Measurements from ENCODE around the gene TRIM73.
"Not testable (repeated sequence)": the region's sequence is repeated elsewhere in the genome, so short reads cannot be mapped to it uniquely, and the experiment has no call there.

Gene TRIM73

GRCh38 chr7:75403455-75404443 is 8.3 kb downstream of the TRIM73 start:
- H3K36me3 ChIP-seq (ENCODE audit: control insufficient read depth, insufficient read depth, low read length); H3K4me1 ChIP-seq (ENCODE audit: control insufficient read depth, insufficient read depth, low read length); H3K27me3 ChIP-seq (ENCODE audit: control insufficient read depth, insufficient read depth, low read length); H3K27ac ChIP-seq (ENCODE audit: low read depth, low read length); H3K4me3 ChIP-seq (ENCODE audit: low read length); H3K9ac ChIP-seq (ENCODE audit: low read length): not testable (repeated sequence)

GRCh38 chr7:75404663-75405062 is 9.2 kb downstream of the TRIM73 start:
- H3K4me1 ChIP-seq (ENCODE audit: control insufficient read depth, insufficient read depth, low read length); H3K4me3 ChIP-seq (ENCODE audit: low read length); H3K9ac ChIP-seq (ENCODE audit: low read length); H3K27me3 ChIP-seq (ENCODE audit: control insufficient read depth, insufficient read depth, low read length); H3K27ac ChIP-seq (ENCODE audit: low read depth, low read length); H3K36me3 ChIP-seq (ENCODE audit: control insufficient read depth, insufficient read depth, low read length): not testable (repeated sequence)

GRCh38 chr7:75409880-75410822 is 14.7 kb downstream of the TRIM73 start:
- not testable (repeated sequence) for H3K36me3 ChIP-seq (ENCODE audit: control insufficient read depth, insufficient read depth, low read length); H3K27ac ChIP-seq (ENCODE audit: low read depth, low read length); H3K27me3 ChIP-seq (ENCODE audit: control insufficient read depth, insufficient read depth, low read length); H3K4me1 ChIP-seq (ENCODE audit: control insufficient read depth, insufficient read depth, low read length); H3K4me3 ChIP-seq (ENCODE audit: low read length); H3K9ac ChIP-seq (ENCODE audit: low read length)

- H3K36me3 ChIP-seq (ENCODE audit: control insufficient read depth, insufficient read depth, low read length); H3K4me1 ChIP-seq (ENCODE audit: control insufficient read depth, insufficient read depth, low read length); H3K4me3 ChIP-seq (ENCODE audit: low read length): not testable (repeated sequence)
Measured at GRCh38 chr7:75410823-75411173, 15.4 kb downstream of the TRIM73 start.

GRCh38 chr7:75414204-75414603 is 18.8 kb downstream of the TRIM73 start:
- H3K4me3 ChIP-seq (ENCODE audit: low read length); H3K27me3 ChIP-seq (ENCODE audit: control insufficient read depth, insufficient read depth, low read length); H3K9ac ChIP-seq (ENCODE audit: low read length); H3K27ac ChIP-seq (ENCODE audit: low read depth, low read length); H3K36me3 ChIP-seq (ENCODE audit: control insufficient read depth, insufficient read depth, low read length); H3K4me1 ChIP-seq (ENCODE audit: control insufficient read depth, insufficient read depth, low read length): not testable (repeated sequence)

More at GRCh38 chr7:75410823-75411173, 15.4 kb downstream of the TRIM73 start:
- not testable (repeated sequence) for H3K27me3 ChIP-seq (ENCODE audit: control insufficient read depth, insufficient read depth, low read length); H3K27ac ChIP-seq (ENCODE audit: low read depth, low read length); H3K9ac ChIP-seq (ENCODE audit: low read length)

DNA sequence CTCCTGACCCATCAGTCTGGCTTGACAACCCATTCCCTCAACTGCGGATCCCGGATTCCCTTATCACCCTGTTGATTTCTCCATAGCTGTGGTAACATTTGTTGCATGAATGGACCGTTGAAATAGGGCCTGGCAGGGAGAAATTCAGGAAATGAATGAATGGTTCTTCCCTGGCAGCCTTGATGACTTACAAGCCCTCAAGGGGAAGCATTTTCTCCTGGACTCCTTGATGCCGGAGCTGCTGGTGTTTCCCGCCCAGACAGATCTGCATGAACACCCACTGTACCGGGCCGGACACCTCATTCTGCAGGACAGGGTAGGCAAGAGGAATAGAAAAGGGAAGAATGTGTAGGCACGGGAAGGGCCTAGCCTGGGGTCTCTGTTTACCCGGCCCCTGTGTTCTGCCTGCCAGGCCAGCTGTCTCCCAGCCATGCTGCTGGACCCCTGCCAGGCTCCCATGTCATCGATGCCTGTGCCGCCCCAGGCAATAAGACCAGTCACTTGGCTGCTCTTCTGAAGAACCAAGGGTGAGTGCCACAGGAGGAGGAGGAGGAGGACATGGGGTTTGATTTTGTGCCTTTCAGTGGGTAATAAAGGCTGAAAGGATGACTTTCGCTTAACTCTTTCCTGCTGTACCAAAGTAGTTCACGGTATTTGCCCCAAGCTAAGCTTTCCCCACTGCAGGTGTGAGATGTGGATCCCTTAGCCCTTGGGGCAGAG is 19.4 kb downstream of the TRIM73 start:
- not testable (repeated sequence) for H3K27ac ChIP-seq (ENCODE audit: low read depth, low read length); H3K4me1 ChIP-seq (ENCODE audit: control insufficient read depth, insufficient read depth, low read length)

GRCh38 chr7:75415428-75415817 is 20.0 kb downstream of the TRIM73 start:
- not testable (repeated sequence) for H3K4me3 ChIP-seq (ENCODE audit: low read length); H3K27ac ChIP-seq (ENCODE audit: low read depth, low read length); H3K4me1 ChIP-seq (ENCODE audit: control insufficient read depth, insufficient read depth, low read length); H3K9ac ChIP-seq (ENCODE audit: low read length); H3K36me3 ChIP-seq (ENCODE audit: control insufficient read depth, insufficient read depth, low read length); H3K27me3 ChIP-seq (ENCODE audit: control insufficient read depth, insufficient read depth, low read length)

More for the DNA sequence above, 19.4 kb downstream of the TRIM73 start:
- H3K27me3 ChIP-seq (ENCODE audit: control insufficient read depth, insufficient read depth, low read length); H3K4me3 ChIP-seq (ENCODE audit: low read length); H3K36me3 ChIP-seq (ENCODE audit: control insufficient read depth, insufficient read depth, low read length); H3K9ac ChIP-seq (ENCODE audit: low read length): not testable (repeated sequence)

DNA sequence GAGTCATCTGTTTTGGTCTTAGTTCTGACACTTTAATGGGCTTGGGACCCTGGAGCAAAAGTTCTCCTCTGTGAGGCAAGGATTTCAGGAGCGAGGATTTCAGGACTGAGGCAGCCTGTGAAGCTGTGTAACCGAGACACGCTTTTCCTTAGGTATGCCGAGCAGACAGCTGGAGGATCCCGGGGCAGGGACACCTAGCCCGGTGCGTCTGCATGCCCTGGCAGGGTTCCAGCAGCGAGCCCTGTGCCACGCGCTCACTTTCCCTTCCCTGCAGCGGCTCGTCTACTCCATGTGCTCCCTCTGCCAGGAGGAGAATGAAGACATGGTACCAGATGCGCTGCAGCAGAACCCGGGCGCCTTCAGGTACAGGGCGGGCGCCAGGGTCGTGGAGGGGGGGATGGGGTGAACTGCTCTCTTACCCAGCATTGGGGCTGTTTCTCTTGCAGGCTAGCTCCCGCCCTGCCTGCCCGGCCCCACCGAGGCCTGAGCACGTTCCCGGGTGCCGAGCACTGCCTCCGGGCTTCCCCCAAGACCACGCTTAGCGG is 20.5 kb downstream of the TRIM73 start:
- not testable (repeated sequence) for H3K9ac ChIP-seq (ENCODE audit: low read length); H3K4me3 ChIP-seq (ENCODE audit: low read length); H3K4me1 ChIP-seq (ENCODE audit: control insufficient read depth, insufficient read depth, low read length); H3K36me3 ChIP-seq (ENCODE audit: control insufficient read depth, insufficient read depth, low read length); H3K27me3 ChIP-seq (ENCODE audit: control insufficient read depth, insufficient read depth, low read length); H3K27ac ChIP-seq (ENCODE audit: low read depth, low read length)

GRCh38 chr7:75416787-75417186 is 21.4 kb downstream of the TRIM73 start:
- not testable (repeated sequence) for H3K4me3 ChIP-seq (ENCODE audit: low read length); H3K36me3 ChIP-seq (ENCODE audit: control insufficient read depth, insufficient read depth, low read length); H3K27me3 ChIP-seq (ENCODE audit: control insufficient read depth, insufficient read depth, low read length); H3K4me1 ChIP-seq (ENCODE audit: control insufficient read depth, insufficient read depth, low read length); H3K9ac ChIP-seq (ENCODE audit: low read length); H3K27ac ChIP-seq (ENCODE audit: low read depth, low read length)

DNA sequence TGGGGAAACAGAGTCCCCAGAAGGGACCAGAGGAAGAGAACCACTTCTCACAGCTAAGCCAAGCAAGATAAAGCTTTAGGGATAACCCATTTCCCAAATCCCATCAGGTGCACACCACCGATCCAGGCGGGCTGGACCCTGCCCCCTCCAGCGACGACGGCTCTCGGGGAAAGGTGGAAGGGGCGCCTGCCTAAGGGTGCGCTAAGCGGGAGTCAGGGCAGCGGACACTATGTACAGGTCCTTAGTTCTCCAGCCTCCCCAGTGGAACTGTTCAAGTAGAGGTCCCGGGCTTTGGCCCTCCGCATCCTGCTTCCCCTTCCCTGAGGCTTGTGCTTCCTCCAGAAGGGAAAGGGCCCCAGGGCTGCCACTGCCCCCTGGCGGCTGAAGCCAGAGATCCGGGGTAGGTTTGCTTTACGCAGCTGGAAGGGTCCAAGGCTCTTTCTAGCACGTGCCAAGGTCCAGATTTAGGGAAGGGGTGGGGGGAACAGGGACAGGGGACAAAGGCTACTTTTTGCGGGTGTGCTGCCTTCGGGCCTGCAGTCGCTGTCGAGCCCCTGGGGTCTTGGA is 22.9 kb downstream of the TRIM73 start:
- H3K9ac ChIP-seq (ENCODE audit: low read length); H3K36me3 ChIP-seq (ENCODE audit: control insufficient read depth, insufficient read depth, low read length); H3K4me3 ChIP-seq (ENCODE audit: low read length); H3K4me1 ChIP-seq (ENCODE audit: control insufficient read depth, insufficient read depth, low read length); H3K27me3 ChIP-seq (ENCODE audit: control insufficient read depth, insufficient read depth, low read length); H3K27ac ChIP-seq (ENCODE audit: low read depth, low read length): not testable (repeated sequence)

- H3K27ac ChIP-seq (ENCODE audit: low read depth, low read length); H3K36me3 ChIP-seq (ENCODE audit: control insufficient read depth, insufficient read depth, low read length); H3K9ac ChIP-seq (ENCODE audit: low read length); H3K27me3 ChIP-seq (ENCODE audit: control insufficient read depth, insufficient read depth, low read length); H3K4me3 ChIP-seq (ENCODE audit: low read length); H3K4me1 ChIP-seq (ENCODE audit: control insufficient read depth, insufficient read depth, low read length): not testable (repeated sequence)
Measured at GRCh38 chr7:75419210-75419609, 23.8 kb downstream of the TRIM73 start.

DNA sequence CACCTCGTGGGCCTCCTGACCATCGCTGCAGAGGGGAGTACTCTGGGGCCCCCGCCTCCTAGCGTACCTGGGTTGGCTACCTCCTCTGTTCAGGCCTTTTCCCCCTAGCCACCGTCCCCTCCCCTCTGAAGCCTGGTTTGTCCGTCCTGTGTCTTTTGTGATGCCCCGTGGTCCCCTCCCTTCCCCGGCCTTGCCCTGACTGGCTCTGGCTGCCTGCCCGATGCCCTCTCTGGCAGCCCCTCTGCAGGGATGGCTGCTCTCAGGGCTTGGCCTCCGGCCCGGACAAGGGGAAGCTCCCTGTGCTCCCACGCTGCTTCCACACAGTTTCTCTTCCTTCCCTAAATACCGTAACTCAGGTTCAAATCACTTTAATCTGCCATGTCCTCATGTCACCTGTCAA is 24.3 kb downstream of the TRIM73 start:
- H3K4me1 ChIP-seq (ENCODE audit: control insufficient read depth, insufficient read depth, low read length); H3K36me3 ChIP-seq (ENCODE audit: control insufficient read depth, insufficient read depth, low read length); H3K27ac ChIP-seq (ENCODE audit: low read depth, low read length); H3K9ac ChIP-seq (ENCODE audit: low read length); H3K27me3 ChIP-seq (ENCODE audit: control insufficient read depth, insufficient read depth, low read length); H3K4me3 ChIP-seq (ENCODE audit: low read length): not testable (repeated sequence)
